GM12892 (cell line): ENCODE measurements around the gene SQOR.

Source experiments
- POLR2A ChIP-seq: IDR thresholded peaks from 2 replicates; pipeline ENCODE4 v1.6.1; 2011; ENCODE audit warnings: low read depth, low read length, control low read depth
- POLR2AphosphoS5 ChIP-seq: IDR thresholded peaks from 2 replicates; pipeline ENCODE4 v1.6.1; 2011; ENCODE audit warnings: low read depth, low read length, control low read depth
- TAF1 ChIP-seq: IDR thresholded peaks from 2 replicates; pipeline ENCODE4 v1.6.1; 2011; ENCODE audit warnings: low read depth, mild to moderate bottlenecking, control low read depth, low read length, borderline replicate concordance

- TF ChIP-seq TAF1 = no peak
- TF ChIP-seq POLR2AphosphoS5 = no peak
- TF ChIP-seq POLR2A = no peak
Observed at GRCh38 chr15:45611305-45611704, 23.5 kb upstream of the SQOR start.
